GM19238 (cell line): Measurements from ENCODE around the gene SGPL1.

ENCODE experiments used
- DNase-seq: peaks from one replicate; pipeline ENCODE4 v3.0.0; 2011; ENCODE audit warnings: low spot score; ENCODE audit not compliant: insufficient read length

Gene SGPL1

DNA sequence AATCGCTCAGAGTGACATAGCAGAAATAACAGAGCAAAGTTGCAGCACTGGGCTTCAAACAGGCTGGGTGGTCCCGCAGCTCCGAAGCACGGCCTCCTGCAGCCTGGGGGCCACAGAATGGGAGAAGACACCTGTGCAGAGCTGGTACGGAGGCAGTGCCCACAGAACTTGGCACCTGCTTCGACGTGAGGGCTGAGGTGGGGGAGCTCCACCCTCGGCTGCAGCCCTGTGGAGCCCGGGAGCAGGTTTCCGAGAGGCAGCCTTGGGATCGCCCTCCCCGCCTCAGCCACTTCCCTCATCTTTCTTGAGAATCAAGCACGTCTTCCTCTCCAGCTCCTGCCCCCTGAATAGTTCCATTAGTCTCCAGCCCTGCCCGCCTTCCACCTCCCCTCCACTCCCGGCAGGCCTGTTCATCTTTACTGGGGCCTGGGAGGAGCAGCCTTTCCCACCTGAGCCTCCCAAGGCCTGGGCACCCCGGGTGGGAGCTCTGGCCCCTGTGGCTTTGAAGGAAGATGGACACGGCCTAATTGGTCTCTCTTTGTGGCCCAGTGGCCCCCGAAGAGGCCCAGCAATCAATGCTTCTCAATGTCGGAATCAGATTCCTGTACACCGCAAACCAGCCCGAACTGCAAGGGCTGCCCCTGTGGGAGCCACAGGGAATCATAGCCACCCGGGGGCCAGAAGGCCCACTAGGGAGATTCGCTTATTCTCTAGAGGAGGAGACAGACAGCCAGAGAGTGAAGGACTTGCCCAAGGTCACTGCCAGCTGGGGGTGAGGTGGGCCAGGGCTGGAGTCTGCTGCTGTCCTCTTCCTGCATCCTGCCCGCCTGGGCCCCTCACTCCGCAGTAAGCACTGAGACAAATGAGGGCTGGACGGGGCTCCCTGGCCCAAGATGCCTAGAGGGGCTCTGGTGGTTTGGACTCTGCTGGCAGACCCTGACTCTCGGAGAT lies 89.6 kb downstream of the SGPL1 start:
- no peak for DNase-seq

DNA sequence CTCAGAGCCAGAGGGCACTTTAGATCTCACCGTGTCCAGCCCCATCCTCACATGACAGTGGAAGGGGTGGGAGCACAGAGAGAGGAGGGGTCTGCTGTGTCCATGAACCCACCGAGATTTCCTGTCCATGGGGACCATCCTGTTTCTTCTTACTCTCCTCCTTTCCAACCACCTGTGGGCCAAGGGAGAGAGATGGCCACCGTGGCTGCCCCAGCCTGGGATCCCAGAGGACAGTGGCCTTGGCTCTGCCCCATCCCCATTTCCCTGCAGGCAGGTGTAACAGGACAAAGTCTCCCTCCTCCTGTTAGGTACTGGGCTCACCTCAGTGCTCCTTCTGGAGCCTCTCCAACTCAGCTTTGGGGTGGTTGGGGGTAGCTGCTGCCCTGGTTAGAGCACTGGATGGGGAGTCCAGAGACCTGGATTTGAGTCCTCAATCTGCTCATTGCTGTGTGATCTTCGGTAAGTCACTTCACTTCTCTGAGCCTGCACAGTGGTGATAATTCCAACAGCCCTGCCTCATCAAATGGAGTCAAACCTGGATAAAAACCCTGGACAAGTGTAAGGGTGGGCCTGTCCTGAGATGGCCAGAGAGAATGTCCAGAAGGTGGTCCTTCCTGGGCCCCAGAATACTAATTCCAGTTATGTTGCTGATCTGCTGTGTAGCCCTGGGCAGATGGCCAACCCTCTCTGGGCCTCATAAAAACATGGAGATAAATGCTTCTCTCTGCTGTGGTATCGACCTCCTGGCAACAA lies 90.5 kb downstream of the SGPL1 start:
- no peak for DNase-seq

DNA sequence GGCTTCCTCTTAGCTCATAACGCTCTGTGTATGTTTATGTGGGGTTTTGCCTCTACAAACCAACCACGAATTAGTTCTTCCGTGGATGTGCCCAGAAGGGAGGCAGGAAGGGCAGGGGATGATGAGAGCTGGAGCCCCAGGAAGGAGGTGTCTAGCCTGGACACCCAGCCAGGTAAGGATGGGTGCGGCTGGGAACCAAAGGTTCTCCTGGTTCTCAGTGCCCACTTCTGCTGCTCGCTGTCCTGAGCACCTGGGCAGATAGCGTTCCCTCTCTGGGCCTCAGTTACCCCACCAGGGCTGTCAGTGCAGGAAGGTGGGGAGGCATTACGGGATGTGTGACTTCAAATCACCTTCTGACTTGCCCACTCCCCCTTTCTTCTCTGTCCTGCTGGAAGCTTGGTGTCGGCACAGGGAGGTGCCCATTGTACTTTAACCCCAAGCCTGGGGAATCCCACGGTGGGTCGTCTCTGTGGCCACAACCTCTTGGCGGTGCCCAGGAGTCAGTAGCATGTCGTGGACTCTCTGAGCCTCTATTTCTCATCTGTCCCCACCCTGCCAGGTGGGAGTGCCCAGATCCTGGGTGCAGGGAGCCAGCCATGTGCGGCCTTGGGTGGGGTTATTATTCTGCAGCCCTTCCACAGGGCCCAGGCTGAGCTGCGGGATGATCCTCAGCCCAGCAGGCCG lies 91.3 kb downstream of the SGPL1 start:
- no peak for DNase-seq

DNA sequence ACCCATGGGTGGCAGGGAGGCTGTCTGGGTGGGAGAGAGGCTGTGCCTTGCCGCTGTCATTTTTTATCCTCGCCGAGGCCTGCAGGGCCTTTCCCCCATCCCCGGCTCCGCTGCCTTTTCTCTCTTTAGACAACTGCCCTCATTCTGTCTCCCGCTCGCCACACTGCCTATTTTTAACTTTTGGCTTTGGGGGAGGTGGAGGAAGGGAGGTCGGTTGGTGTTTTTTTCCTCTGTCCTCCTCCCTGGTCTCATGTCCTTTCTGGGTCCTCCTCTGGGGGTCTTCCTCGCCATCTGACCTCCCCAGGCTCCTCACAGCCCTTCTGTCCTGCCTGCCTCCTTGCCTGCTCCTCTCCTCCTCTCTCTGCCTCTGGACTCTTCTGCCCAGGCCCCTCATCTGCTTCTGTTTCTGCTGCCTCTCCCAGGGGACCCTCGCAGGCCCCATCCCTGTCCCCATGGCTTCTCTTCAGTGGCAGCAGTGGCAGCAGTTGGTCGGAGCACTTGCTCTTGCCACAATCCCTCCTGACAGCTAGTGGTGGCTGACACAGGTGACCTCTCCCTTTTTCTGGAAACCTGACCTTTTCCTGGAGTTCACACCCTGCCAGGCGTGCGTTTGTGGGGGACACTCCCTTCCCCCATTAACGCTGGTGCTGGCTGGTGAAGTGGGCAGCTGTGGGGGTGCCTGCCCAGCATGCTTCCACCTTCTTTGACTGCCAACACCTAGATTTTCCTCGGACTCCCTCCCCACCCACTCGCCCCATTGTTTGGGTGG lies 92.1 kb downstream of the SGPL1 start:
- DNase-seq: no peak

DNA sequence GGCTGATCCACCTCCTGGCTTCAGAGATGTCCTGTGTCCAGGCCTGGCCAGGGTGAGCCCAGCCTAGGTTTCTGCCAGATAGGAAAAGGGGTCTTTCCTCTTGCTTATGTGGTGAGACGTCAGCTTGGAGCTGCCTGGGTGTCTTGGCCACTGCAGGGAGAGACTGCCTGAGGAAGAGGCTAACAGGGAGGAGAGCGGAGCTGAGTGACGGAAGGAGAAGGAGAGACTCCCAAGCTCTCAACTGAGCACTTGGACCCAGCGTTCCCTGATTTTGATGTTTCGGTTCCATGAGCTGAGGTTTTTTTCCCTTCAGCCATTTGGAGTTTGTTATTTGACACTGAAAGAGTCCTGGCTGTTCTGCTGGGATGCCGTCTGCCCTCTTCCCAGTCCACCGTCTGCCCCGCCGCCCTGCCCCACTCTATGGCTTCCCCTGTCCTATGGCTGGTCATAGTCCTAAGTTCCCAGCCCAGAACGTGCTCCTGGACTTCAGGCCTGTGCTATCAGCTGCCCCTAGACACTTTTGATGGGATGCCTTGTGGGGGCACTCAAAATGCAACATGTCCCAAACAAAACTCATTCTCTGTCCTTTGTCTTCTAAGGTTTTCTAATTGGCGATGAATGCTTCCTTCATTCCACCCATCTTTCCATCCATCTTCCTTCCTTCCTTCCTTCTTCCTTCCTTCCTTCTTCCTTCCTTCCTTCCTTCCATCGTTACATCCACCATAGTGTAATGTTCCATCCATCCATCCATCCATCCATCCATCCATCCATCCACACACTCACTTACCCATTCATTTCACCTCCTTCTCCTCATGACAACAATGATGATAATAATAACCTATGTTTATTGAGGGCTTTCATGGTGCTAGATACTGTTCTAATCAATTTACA lies 92.9 kb downstream of the SGPL1 start:
- no peak for DNase-seq

DNA sequence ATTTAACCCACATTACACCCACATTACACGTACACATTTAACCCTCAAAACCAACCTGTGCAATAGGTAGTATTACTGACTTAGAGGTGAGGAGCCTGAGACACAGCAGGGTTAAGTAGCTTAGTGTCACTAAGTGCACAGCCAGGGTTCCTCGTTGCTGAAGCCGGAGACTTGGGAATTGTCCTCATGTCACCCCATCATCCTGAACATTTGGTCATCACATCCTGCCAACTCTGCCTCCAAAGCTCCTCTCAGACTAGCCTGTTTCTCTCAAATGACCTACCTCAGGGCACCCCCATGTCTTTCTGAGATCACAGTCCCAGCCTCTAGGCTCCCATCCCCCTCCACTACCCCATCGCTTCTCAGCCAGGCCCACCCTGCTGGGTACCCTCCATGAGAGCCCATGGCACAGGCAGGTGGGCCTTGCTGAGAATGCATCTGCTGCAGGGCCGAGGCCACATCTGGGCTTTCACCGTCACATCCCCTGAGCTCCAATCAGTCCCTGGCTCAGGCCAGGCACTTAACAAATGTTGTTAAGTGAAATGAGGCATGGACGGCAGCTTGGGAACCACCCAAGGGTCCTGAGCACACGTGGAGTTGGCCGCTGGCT lies 93.7 kb downstream of the SGPL1 start:
- DNase-seq: no peak

DNA sequence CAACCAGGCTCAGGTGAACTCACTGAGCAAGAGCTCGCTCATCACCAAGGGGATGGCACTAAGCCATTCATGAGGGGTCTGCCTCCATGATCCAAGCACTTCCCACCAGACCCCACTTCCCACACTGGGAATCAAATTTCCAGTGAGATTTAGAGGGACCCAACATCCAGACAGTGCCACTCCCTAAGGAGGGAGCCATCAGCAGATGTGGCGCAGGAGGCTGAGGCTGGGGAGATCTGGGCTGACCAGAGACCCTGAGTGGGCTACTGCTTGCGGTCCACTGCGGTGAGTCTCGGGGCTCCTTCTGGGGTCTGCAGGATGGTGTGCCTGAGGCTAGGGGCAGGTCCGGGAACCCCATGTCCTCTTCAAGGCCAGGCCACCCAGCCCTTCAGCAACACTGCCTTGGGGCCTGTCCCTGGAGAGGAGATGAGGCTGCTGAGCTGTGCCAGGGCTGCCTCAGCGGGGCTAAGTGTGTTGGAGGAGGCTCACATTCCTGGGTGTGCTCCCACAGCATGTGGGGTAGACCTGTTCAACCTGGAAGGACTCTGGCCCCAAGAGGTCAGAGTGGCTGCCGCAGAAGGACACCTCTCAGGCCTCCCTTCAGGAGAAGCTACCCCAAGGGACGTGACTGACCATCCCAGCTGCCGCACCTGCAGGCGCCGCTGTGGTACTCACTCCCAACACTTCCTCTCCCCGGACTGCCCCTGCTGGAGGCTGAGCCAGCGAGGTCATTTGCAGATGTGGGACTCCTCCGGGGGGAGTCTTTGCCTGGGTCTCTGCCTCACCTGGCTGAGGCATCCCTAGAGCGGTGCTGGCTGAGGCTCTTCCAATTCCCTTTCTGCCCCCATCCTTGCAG lies 95.0 kb downstream of the SGPL1 start:
- no peak for DNase-seq

DNA sequence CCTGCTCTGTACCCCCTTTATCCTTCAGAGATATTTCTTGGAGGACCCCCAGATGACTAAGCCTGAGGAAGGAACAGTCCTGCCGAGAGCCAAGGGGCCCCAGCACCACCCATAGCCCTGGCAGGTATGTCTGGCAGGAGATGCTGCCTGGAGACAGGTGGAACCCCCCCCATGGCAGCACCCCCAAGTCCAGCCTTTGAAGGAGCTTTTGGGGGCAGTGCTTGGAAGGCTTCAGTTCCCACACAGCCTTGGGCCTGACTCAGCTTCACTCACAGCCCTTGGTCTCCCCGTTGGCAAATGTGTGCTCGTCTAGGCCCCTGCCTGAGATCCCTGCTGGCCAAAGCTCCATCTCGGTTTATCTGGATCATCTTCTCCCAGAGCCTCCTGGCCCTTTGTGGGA lies 95.6 kb downstream of the SGPL1 start:
- no peak for DNase-seq

DNA sequence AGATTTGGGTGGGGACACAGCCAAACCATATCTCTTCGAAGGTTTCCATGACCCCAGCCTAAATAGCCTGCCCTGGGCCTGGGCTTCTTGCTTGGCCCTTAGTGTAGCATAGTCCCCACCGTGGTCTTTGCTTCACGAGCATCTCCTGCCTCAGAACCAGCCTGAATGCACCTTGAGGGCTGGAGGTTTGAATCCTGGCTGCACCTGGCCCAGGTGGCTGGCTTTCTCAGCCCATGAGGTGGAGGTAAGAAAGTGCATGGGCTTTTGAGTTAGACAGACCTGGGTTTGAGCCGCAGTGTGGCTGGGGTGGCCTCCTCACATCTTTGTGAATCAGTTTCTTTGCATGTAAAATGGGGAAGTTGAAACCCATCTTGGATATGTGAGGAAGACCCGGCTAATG lies 96.8 kb downstream of the SGPL1 start:
- no peak for DNase-seq

DNA sequence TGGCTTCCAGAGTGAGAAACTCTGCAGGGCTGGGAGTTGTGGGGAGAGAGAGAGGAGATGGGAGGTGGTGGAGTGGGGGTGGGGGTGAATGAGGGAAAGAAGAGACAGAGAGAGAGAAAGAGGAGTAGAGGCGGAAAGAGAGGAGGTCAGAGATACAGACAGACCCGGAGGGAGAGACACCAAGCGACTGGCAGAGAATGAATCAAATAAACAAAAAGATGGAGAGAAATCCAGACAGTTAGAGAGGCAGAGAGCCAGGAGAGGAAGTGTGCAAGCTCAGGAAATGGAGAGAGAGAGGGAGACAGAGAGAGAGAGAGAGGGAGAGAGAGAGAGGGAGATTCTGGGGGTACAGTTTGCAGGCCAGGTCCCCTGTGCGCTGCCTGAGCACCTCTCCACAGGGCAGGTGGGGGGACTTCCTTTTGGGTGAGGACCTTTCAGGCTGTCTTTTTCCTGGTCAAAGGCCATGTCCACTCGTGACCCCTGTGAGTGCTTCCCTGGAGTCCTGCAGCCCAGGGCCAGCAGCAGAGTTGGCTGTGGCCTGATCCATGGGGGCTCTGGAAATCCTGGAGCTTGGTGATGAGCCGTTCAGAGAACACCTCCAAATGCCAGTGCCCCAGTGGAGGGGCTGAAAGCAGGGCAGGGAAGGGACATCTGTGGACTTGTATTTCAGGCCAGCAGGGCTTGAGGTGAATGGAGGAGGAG lies 97.6 kb downstream of the SGPL1 start:
- DNase-seq: no peak

DNA sequence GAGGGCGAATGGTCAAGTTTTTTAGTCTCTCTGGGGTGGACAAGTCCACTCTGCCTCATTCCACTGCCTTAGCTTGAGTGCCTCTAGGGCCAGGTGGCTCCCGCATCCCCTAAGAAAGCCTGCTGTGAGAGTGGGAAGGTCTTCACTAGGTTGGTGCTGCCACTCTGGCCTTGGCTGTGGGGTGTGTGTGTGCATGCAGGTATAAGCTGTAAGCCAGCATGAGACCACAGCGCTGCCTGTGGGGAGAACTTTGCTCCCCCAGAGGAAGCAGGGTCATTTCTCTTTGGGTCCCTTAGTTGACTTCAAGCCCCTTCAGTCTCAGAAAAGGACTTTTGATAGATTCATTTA lies 98.1 kb downstream of the SGPL1 start:
- no peak for DNase-seq

DNA sequence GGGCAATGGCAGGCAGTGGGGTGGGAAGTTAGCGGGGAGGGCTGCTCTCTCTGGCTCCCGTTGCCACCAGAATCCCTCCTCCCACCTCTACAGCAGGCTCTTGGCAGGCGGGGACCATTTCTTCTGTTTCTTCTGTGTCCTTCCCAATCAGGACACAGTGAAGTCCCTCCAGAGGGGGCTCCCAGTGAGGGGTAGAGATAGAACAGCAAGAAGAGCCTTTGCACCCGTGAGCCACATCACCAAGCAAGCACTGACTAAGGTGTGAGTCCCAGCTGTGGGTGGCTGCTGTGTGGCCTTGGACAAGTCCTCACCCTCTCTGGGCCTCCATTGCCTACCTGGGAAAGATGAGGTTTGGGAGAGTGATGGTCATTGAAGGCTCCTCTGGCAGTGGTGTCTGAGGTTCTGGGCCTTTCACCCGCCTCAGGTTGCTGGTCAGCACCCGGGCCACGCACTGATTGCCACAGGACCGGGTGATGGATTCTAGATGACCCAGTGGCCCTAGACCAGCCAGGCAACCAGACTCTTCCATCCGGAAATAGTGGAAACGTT lies 98.6 kb downstream of the SGPL1 start:
- DNase-seq: no peak

DNA sequence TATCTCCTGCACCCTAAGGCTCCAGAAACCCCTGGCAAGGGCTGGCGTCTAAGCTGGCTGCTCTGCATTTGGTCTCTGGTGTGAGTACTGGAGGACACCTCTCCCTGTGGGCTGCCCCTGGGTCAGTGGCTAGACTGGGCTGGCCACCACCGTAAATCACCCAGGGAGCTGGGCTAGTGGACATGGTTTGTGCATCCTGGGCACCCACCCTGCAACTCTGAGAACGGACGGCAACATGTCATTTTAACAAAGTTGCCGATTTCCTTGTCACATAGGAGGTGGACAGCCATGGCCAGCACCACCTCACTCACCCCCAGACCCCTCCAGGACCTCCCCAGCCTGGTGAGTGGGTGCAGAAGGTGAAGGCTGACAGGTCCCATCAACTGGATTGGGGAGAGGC lies 99.5 kb downstream of the SGPL1 start:
- DNase-seq: no peak

DNA sequence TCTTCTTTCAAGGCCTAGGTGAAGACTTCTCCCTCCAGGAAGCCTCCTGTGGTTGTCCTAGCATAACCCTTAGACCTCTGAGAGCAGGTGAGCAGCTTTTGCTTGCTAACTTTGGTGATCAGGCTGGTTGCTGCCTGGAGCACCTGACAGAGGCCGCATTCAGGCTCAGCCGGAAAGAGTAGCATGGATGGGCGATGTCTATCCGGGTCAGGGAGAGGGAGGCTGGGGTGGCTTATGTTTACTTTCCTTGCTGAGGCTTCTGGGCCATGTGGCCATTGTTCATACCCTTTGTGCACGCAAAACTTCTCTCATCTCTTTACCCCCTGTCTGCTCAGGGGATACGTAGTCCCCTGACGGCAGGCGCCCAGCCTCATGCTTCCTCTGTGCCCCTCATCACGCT lies 100.1 kb downstream of the SGPL1 start:
- DNase-seq: no peak

DNA sequence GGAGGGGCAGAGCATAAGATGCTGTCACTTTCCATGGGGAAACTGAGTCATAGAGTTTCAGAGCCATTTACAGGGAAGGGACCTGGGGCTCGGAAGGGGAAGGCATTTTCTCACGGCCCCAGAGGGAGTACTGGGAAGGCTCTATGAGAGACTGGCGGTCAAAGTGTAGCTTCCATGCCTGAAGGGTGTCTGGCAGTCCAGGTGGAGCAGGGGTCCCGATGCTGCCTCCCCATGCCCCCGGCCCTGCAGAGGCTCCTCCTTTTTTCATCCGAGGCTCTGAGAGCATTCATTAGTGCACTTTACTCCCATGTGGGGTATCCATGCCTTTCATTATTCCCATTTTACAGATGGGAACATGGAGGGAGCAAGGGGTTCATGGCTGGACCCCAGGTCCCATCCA lies 100.5 kb downstream of the SGPL1 start:
- DNase-seq: no peak

DNA sequence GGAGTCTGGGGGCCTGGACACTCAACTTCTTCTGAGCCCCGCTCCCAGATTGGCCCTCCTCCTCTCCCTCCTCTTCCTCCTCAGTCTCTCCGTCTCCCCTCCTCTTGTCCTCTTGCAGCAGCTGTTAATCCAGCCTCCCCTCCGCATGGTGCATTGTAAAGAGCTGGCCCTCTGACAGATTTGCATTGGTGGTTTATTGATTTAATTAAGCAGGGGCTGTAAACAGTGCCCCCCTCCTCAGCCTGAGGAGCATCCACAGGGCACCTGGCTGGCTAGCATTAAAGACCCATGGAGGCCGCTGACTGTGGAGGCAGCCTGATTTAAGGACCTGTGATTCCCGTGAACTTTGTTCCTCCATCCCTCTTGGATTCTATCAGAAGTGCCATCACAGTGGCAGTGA lies 101.5 kb downstream of the SGPL1 start:
- no peak for DNase-seq

DNA sequence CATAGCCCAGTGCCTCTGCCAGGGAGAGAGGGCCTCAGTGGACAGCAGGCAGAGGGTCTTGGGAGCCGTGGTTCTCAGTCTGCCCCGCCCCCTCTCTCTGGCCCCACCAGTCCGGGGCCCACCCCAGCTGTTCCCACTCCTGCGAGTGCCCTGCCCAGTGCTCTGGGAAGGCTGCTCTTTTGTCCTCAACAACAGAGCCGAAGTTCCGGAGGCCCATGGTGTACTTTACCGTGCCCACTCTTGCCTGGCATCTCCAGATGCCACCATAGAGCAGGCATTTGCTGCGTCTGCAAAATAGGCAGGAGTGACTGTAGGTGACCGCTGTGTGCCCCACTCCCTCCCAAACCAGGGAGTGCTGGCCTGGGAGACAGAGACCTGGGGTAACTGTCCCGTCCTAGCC lies 101.9 kb downstream of the SGPL1 start:
- no peak for DNase-seq

DNA sequence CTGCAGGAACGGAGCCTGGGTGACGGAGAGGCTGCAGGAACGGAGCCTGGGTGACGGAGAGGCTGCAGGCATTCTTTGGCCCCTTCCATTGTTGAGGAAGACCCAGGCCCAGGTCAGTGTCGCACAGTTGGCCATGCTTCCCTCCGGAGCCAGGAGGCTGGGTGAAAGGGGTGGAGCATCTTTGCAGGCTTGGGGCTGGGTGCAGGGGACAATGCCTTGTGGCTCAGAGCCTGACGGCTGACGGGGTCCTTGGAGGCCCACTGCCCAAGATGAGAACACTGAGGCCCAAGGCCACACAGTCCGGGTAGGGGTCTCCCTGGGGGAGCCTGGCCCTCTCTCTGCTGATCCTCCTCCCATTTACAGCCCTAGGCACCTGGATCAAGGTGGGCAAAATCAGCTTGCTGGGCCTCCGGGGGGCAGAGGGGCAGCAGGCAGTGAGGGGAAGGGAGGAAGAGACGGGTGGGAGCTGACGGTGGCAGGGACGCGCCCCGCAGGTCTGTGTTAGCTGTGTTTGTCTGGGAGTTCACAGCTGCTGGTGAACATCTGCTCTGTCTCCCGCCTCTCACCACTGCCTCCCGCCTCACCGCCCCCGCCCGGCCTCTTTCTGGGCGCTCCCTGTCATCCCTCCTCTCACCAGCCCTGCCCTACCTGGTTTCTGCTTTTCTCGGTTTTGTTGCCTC lies 103.2 kb downstream of the SGPL1 start:
- DNase-seq: no peak
